ENCODE data around the gene ERV3-1. TPM values are rescaled to one million over a fixed set of nuclear protein-coding genes. Genes with fewer than 3 reads are reported as not detected.

The ERV3-1 gene
- total and polyA plus RNA-seq, 2 experiments from 2014 or later, result 23.7 to 29.2 TPM

Other genes with a start within 250 kb of the ERV3-1 start
- gene ZNF138, start 212.3 kb downstream of the ERV3-1 start, total RNA-seq, result 10.3 and 18.3 TPM in 2 replicates
- 10.1 and 10.4 TPM in 2 replicates for gene ZNF138, start 212.3 kb downstream of the ERV3-1 start, polyA plus RNA-seq
- gene ZNF273, start 103.4 kb downstream of the ERV3-1 start, total RNA-seq, result 4.2 and 4.8 TPM in 2 replicates
- 6.6 and 6.8 TPM in 2 replicates for gene ZNF273, start 103.4 kb downstream of the ERV3-1 start, polyA plus RNA-seq
- 6.0 and 10.0 TPM in 2 replicates for gene ZNF117, start 15.7 kb downstream of the ERV3-1 start, total RNA-seq
- gene ZNF117, start 15.7 kb downstream of the ERV3-1 start, polyA plus RNA-seq, result 5.4 and 5.5 TPM in 2 replicates

Data from cardiac muscle cell (in vitro differentiated cells and primary cell).